HG02970 (cell line): ENCODE data around the gene NFKB2.

Experiments
- ATAC-seq: cut with Tn5 transposase; IDR thresholded peaks from one replicate; pipeline ENCODE4 v1.9.1; 2021; ENCODE audit warnings: mild to moderate bottlenecking, moderate library complexity, moderate number of reproducible peaks; ENCODE audit not compliant: unreplicated experiment, low FRiP score

NFKB2 gene

GRCh38 chr10:102394079-102394800, 1.3 kb upstream of the NFKB2 start:
- peak; percentile 83 for ATAC-seq

- ATAC-seq, result peak; percentile 8
These were observed 605 bp upstream of the NFKB2 start for GRCh38 chr10:102394801-102395399.

DNA sequence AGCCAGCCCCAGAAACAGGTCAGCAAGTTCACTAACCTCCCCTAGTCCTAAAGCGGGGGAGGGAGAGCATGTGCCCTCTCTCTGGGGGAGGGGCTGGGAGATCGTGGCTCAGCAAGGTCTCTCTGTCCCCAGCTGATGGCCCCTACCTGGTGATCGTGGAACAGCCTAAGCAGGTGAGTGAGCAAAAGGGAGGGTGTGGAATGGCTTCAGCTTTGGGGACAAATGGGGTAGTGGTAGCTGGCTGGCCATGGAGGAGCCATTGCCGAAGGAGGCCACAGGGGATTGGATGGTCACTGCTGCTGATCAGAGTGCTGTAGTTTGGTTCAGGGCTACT, 779 bp downstream of the NFKB2 start:
- no peak for ATAC-seq

GRCh38 chr10:102396730-102397151, 1.2 kb downstream of the NFKB2 start:
- ATAC-seq, result no peak

DNA sequence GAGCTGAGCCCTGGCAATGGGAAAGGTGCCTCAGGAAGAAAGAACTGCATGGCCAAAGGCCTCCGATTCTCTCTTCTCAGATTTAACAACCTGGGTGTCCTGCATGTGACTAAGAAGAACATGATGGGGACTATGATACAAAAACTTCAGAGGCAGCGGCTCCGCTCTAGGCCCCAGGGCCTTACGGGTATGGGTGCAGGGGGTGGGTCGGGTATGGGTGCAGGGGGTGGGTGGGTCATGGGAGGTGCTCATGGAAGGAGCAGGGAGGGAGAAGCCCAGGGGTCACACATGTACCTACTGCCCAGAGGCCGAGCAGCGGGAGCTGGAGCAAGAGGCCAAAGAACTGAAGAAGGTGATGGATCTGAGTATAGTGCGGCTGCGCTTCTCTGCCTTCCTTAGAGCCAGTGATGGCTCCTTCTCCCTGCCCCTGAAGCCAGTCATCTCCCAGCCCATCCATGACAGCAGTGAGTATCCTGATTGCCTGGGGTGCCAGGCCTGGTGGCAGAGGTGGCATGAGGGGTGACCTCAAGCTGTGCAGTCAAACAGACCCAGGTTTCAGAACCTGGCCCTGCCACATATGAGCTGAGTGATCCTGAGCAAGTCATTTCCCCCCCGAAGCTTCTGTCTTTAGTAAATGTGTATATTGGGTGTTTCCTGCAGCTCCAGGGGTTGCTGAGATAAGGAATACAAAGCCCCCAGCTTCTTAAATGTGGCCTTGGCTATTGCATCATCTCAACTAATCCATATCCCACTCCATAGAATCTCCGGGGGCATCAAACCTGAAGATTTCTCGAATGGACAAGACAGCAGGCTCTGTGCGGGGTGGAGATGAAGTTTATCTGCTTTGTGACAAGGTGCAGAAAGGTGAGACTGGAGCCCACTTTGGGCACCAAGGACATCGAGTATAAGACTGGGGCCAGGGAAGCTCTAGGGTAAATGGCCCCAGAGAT, 2.0 kb downstream of the NFKB2 start:
- no peak for ATAC-seq

DNA sequence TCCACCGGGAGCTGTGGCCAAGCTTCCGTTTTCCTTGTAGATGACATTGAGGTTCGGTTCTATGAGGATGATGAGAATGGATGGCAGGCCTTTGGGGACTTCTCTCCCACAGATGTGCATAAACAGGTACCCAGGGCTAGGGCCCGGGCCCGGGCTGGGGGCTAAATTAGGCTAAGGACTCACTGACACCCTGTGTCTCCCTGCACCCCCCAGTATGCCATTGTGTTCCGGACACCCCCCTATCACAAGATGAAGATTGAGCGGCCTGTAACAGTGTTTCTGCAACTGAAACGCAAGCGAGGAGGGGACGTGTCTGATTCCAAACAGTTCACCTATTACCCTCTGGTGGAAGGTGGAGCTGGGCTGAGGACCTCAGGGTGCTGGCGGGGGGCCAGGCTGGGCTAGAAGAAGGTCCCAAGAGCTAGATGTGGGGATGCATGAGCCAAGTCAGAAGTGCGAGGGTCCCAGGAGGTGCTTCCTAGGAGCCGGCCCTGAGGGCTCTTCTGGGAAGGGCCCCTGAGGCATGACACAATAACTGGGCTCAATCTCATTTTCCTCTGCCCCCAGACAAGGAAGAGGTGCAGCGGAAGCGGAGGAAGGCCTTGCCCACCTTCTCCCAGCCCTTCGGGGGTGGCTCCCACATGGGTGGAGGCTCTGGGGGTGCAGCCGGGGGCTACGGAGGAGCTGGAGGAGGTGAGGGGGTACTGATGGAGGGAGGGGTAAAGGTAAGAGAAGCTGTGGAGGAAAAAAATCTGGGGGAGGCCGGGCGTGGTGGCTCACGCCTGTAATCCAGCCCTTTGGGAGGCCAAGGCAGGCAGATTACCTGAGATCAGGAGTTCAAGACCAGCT, 2.9 kb downstream of the NFKB2 start:
- no peak for ATAC-seq

DNA sequence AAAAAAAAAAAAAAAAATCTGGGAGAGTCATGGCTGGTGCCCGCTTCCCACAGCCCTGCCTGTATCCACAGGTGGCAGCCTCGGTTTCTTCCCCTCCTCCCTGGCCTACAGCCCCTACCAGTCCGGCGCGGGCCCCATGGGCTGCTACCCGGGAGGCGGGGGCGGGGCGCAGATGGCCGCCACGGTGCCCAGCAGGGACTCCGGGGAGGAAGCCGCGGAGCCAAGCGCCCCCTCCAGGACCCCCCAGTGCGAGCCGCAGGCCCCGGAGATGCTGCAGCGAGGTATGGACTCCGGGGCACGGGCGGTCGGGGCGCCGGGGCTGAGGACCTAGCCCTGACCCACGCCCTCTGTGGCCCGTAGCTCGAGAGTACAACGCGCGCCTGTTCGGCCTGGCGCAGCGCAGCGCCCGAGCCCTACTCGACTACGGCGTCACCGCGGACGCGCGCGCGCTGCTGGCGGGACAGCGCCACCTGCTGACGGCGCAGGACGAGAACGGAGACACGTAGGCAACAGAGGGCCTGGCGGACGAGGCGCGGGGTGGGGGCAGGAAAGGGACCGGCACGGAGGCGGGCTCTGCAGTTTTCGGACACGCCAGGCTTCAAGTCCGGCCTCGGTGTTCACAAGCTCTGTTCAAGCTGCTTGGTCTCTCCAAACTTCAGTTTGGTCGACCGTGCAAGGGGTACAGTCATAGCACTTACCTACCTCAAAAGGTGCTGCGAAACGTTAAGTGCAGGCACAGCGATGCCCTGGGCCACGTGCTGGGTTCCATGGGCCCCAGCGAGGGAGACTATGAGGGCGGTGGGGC, 3.9 kb downstream of the NFKB2 start:
- peak; percentile 42 for ATAC-seq

GRCh38 chr10:102400076-102400475, 4.6 kb downstream of the NFKB2 start:
- no peak for ATAC-seq

DNA sequence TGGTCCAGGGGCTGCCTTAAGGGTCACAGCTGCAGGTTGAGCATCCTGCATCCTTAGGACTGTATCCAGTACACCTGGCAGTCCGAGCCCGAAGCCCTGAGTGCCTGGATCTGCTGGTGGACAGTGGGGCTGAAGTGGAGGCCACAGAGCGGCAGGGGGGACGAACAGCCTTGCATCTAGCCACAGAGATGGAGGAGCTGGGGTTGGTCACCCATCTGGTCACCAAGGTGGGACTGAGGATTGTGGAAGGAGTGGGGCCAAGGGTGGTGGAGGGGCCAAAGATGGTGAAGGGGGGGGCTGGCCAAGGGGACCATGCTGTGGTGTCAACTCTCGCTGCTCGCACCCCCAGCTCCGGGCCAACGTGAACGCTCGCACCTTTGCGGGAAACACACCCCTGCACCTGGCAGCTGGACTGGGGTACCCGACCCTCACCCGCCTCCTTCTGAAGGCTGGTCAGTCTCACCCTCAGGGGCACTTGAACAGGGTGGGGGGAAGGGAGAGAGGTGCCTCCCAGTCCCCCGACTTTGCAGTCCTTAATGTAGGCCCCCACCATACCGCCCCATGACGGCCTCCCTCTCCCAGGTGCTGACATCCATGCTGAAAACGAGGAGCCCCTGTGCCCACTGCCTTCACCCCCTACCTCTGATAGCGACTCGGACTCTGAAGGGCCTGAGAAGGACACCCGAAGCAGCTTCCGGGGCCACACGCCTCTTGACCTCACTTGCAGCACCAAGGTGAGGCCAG, 5.3 kb downstream of the NFKB2 start:
- no peak for ATAC-seq

DNA sequence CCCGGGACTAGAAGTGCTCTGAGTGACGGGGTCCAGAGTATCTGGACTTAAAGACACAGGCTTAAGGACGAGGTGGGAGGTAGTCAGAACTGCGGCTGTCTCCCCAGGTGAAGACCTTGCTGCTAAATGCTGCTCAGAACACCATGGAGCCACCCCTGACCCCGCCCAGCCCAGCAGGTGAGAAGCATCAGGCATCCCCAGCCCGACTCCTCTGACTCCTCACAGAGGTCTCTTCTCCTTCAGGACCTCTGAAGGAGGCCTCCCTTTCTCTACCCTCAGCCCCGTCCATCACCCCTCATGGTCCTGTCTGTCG, 5.8 kb downstream of the NFKB2 start:
- no peak for ATAC-seq

- no peak for ATAC-seq
These were observed 6.4 kb downstream of the NFKB2 start for GRCh38 chr10:102401735-102402511.

DNA sequence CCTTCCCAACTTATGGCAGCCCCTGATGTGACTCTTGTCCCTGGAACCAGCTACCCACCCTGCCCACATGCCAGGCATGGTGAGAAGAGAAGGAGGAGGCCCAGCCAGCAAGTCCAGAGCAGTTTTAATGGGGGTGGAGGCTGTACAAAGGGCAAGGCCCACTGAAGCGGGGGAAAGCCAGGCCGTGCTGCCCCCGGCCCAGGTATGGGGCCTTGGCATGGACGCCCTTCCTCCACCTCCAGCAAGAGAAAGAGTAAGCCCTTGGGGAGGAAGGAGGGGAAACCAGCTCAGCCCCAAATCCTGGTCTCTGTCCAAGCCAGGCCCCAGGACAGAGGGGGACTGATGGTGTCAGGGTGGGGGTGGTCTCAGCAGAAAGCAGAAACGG, 7.0 kb downstream of the NFKB2 start:
- no peak for ATAC-seq

GRCh38 chr10:102403115-102403514, 7.6 kb downstream of the NFKB2 start:
- ATAC-seq, result no peak

GRCh38 chr10:102404361-102405107, 9.0 kb downstream of the NFKB2 start:
- ATAC-seq, result no peak

GRCh38 chr10:102405108-102405571, 9.6 kb downstream of the NFKB2 start:
- no peak for ATAC-seq

- ATAC-seq, result no peak
These were observed 10.1 kb downstream of the NFKB2 start for GRCh38 chr10:102405632-102406031.

GRCh38 chr10:102406815-102407214, 11.3 kb downstream of the NFKB2 start:
- ATAC-seq, result no peak
